Endothelial cell of umbilical vein (primary cell): ENCODE measurements around the gene MCC. TPM values are rescaled to one million over a fixed set of nuclear protein-coding genes. Genes with fewer than 3 reads are reported as not detected.

ENCODE experiments used
- BruUV-seq: library from RNA; stranded (reverse); fragments of 400-500 nt; replicated peaks from 2 replicates; lab custom pipeline; 2021; lab: Mats Ljungman, UMichigan
- CTCF ChIA-PET: fragments of 300-600, 350-600 bp; sonication (Branson Sonifier 250); formaldehyde crosslinking; loops from one replicate; lab custom pipeline; 2021; ENCODE audit warnings: antibody characterized with exemption, inconsistent platforms; lab: Charles Lee
- POLR2A ChIA-PET: fragments of 300-600, 350-600 bp; sonication (Branson Sonifier 250); formaldehyde crosslinking; loops from one replicate; lab custom pipeline; 2021; ENCODE audit warnings: antibody characterized with exemption, inconsistent platforms; lab: Charles Lee
- DNase-seq: peaks from one replicate; pipeline ENCODE4 v3.0.0-alpha.2; 2011; ENCODE audit warnings: low read depth, low spot score
- FAIRE-seq: peaks from 2 replicates; lab custom pipeline; 2011; peaks lifted over from hg19 to GRCh38; lab: Jason Lieb, UNC
- H2AFZ ChIP-seq: 2 replicates; pipeline ENCODE4 v1.6.0; 2012; ENCODE audit warnings: low read depth, low read length, control low read depth, inconsistent platforms
- H3K27ac ChIP-seq: 2 replicates; pipeline ENCODE4 v1.5.1; 2011; ENCODE audit warnings: low read depth, mild to moderate bottlenecking, control low read depth, low read length, moderate library complexity; ENCODE audit not compliant: insufficient read depth
- H3K27me3 ChIP-seq, 2 experiments: 2 replicates each; pipeline versions ENCODE4 v1.6.0 to v1.6.1; 2011; ENCODE audit warnings: low read length in 2 of 2, mixed read lengths in 1 of 2; ENCODE audit not compliant: control insufficient read depth in 2 of 2, insufficient read depth in 2 of 2
- H3K36me3 ChIP-seq, 2 experiments: 2 replicates in 1 of 2; 3 replicates in 1 of 2; pipeline ENCODE4 v1.5.1; 2011; ENCODE audit warnings: low read length in 2 of 2, mild to moderate bottlenecking in 1 of 2, moderate library complexity in 1 of 2; ENCODE audit not compliant: control insufficient read depth in 2 of 2, insufficient read depth in 2 of 2; ENCODE audit errors: extremely low read depth in 1 of 2
- H3K4me1 ChIP-seq: 3 replicates; pipeline ENCODE4 v1.5.1; 2011; ENCODE audit warnings: mild to moderate bottlenecking, low read length; ENCODE audit not compliant: control insufficient read depth, insufficient read depth; ENCODE audit errors: extremely low read depth
- H3K4me2 ChIP-seq: 2 replicates; pipeline ENCODE4 v1.6.1; 2011; ENCODE audit warnings: low read length, control low read depth, mixed read lengths; ENCODE audit not compliant: insufficient read depth
- H3K4me3 ChIP-seq, 3 experiments: fragments of 200-600 bp in 1 of 3; sonication (generic), shearing (Covaris generic) in 1 of 3; replicated peaks in 1 of 3; 2 replicates each; pipeline ENCODE4 v1.5.1; 2011 to 2016; ENCODE audit warnings: control low read depth in 3 of 3, low read length in 3 of 3, mild to moderate bottlenecking in 2 of 3, inconsistent platforms in 1 of 3, low read depth in 1 of 3, moderate library complexity in 1 of 3; ENCODE audit not compliant: insufficient read depth in 1 of 3
- H3K79me2 ChIP-seq: 2 replicates; pipeline ENCODE4 v1.6.0; 2012; ENCODE audit warnings: low read length, inconsistent platforms; ENCODE audit not compliant: control insufficient read depth, insufficient read depth
- H3K9ac ChIP-seq: replicated peaks from 2 replicates; pipeline ENCODE3; 2011; ENCODE audit warnings: low read length, control low read depth; ENCODE audit not compliant: insufficient read depth; ENCODE audit errors: extremely low read depth
- H3K9me1 ChIP-seq: replicated peaks from 3 replicates; pipeline ENCODE4 v1.6.0; 2011; ENCODE audit warnings: mild to moderate bottlenecking, low read length; ENCODE audit not compliant: control insufficient read depth, insufficient read depth; ENCODE audit errors: extremely low read depth
- H3K9me3 ChIP-seq: replicated peaks from 2 replicates; pipeline ENCODE4 v1.5.1; 2012; ENCODE audit warnings: low read length, inconsistent platforms; ENCODE audit not compliant: control insufficient read depth, insufficient read depth
- H4K20me1 ChIP-seq: replicated peaks from 2 replicates; pipeline ENCODE3; 2011; ENCODE audit warnings: mild to moderate bottlenecking, low read length; ENCODE audit not compliant: control insufficient read depth, insufficient read depth; ENCODE audit errors: extremely low read depth
- CTCF ChIP-seq, 2 donors: IDR thresholded peaks; 1 replicate in 1 of 2; 2 replicates in 1 of 2; pipeline ENCODE4 v1.5.1; 2011; ENCODE audit warnings: low read length in 2 of 2, mild to moderate bottlenecking in 2 of 2, moderate library complexity in 2 of 2, control low read depth in 1 of 2, inconsistent platforms in 1 of 2, low read depth in 1 of 2; ENCODE audit not compliant: insufficient read depth in 1 of 2; ENCODE audit errors: extremely low read depth in 1 of 2
- EZH2 ChIP-seq: IDR thresholded peaks from 2 replicates; pipeline ENCODE4 v1.6.1; 2012; ENCODE audit warnings: borderline replicate concordance, low read depth, mild to moderate bottlenecking, moderate library complexity, low read length, inconsistent platforms; ENCODE audit not compliant: severe bottlenecking
- FOS ChIP-seq: IDR thresholded peaks from 2 replicates; pipeline ENCODE4 v1.6.1; 2011; ENCODE audit warnings: mild to moderate bottlenecking, low read length, moderate library complexity, borderline replicate concordance; ENCODE audit not compliant: insufficient read depth
- GATA2 ChIP-seq: IDR thresholded peaks from 2 replicates; pipeline ENCODE4 v1.7.0; 2011; ENCODE audit warnings: low read depth, mild to moderate bottlenecking, moderate library complexity, mixed read lengths, low read length; ENCODE audit not compliant: insufficient read length, insufficient read depth
- JUN ChIP-seq: IDR thresholded peaks from 2 replicates; pipeline ENCODE4 v1.6.1; 2011; ENCODE audit warnings: borderline replicate concordance, low read depth; ENCODE audit not compliant: insufficient read length, insufficient read depth
- MAX ChIP-seq: IDR thresholded peaks from 2 replicates; pipeline ENCODE4 v1.6.1; 2011; ENCODE audit not compliant: insufficient read depth, insufficient read length
- MYC ChIP-seq: IDR thresholded peaks from one replicate; pipeline ENCODE4 v1.6.1; 2011; ENCODE audit warnings: mild to moderate bottlenecking, low read depth, low read length
- POLR2A ChIP-seq: IDR thresholded peaks from 2 replicates; pipeline ENCODE4 v1.6.1; 2012; ENCODE audit warnings: low read depth, mild to moderate bottlenecking, control low read depth, low read length
- POLR2AphosphoS5 ChIP-seq: IDR thresholded peaks from 2 replicates; pipeline ENCODE4 v1.6.1; 2012; ENCODE audit warnings: low read depth, mild to moderate bottlenecking, control low read depth, low read length, moderate library complexity; ENCODE audit not compliant: insufficient read depth
- dilution Hi-C: fragments of 300-500 bp; cut with MboI; formaldehyde crosslinking; loops from one replicate; pipeline ENCODE4 v1.15.0; 2019; ENCODE audit warnings: low sequenced_read_pairs; ENCODE audit not compliant: extremely low pct_ligation_motif_present
- intact Hi-C: fragments of 100-400 bp; cut with micrococcal nuclease; formaldehyde crosslinking; loops from one replicate; pipeline ENCODE4 v1.10.0; 2022
- polyA plus RNA-seq, 4 experiments: library from polyadenylated mRNA; depleted of rRNA in 3 of 4; stranded (reverse) in 3 of 4; unstranded in 1 of 4; fragments of >200 nt; gene quantifications; 2 replicates each; pipeline versions ENCODE4 v1.2.1 to v1.2.3, GENCODE V29; 2011 to 2012; ENCODE audit warnings: missing spikeins in 1 of 4
- total RNA-seq: library from RNA; stranded (reverse); gene quantifications from 2 replicates; pipeline ENCODE4 v1.2.3, GENCODE V29; 2021

Gene MCC
- total and polyA plus RNA-seq, 2 donors (not counting 3 experiments of a cell fraction or from before 2014, with no cell fraction given): 6.9 to 27.5 TPM

- BruUV-seq: no TSS peak
- POLR2A ChIA-PET: no interaction called here
- dilution Hi-C loops (no loop called here), intact Hi-C loops (no loop called here)
- H3K9ac ChIP-seq: no peak overlapping the region
- TF ChIP-seq GATA2: no peak
- TF ChIP-seq CTCF (IDR thresholded peaks at IDR 0.05; ENCODE audit: extremely low read depth in 1 of 2, insufficient read depth in 1 of 2, low read depth in 1 of 2, low read length in 2 of 2): no peak
- no peak for TF ChIP-seq POLR2A
- no peak for TF ChIP-seq POLR2AphosphoS5
- no peak for TF ChIP-seq JUN
- no peak for TF ChIP-seq FOS
- TF ChIP-seq MYC: no peak
- TF ChIP-seq MAX: no peak
- TF ChIP-seq EZH2: no peak
- no peaks in the 10 kb centered on the region for H3K9me3 ChIP-seq
- H3K27ac ChIP-seq: no peak overlapping the region
- H3K36me3 ChIP-seq: no peaks in the 10 kb centered on the region
- H2AFZ ChIP-seq: no peak overlapping the region
- H3K4me3 ChIP-seq: no peak overlapping the region
- DNase-seq: no peak
- H3K27me3 ChIP-seq: peaks cover 6 to 9% of the 10 kb centered on the region in 2 experiments
- no peaks in the 10 kb centered on the region for H3K4me1 ChIP-seq
- CTCF ChIA-PET: no interaction called here
- no peak for FAIRE-seq
- H4K20me1 ChIP-seq: peaks cover 5% of the 10 kb centered on the region
- no peaks in the 10 kb centered on the region for H3K79me2 ChIP-seq
- H3K9me1 ChIP-seq: no peaks in the 10 kb centered on the region
- H3K4me2 ChIP-seq: no peak overlapping the region
Observed at GRCh38 chr5:113480243-113480642, 8.0 kb downstream of the MCC start.
